Esophagus squamous epithelium (tissue), 4 donors: ENCODE measurements around the gene GABRG2.

Experiments used
- CTCF ChIP-seq, 6 experiments: fragments of 450-650 bp in 4 of 6; fragments of 200-600 bp in 2 of 6; sonication (generic) in 2 of 6; IDR thresholded peaks; one replicate each; pipeline ENCODE4 v1.5.1; 2016 to 2019; ENCODE audit warnings: antibody characterized with exemption in 6 of 6, mild to moderate bottlenecking in 4 of 6, moderate library complexity in 4 of 6
- POLR2A ChIP-seq, 4 donors: fragments of 450-650 bp; IDR thresholded peaks; one replicate each; pipeline ENCODE4 v1.6.1; 2017; ENCODE audit warnings: antibody characterized with exemption in 4 of 4, mild to moderate bottlenecking in 4 of 4, moderate library complexity in 3 of 4

GRCh38 chr5:162193012-162193411, 125.4 kb downstream of the GABRG2 start:
- no peak for TF ChIP-seq CTCF (IDR thresholded peaks at IDR 0.05)
- no peak for TF ChIP-seq POLR2A (IDR thresholded peaks at IDR 0.05)
